ENCODE results near the gene LIN7A.

The LIN7A gene

GRCh38 chr12:80937391-80938238 is at the start of gene LIN7A:
Gene LIN7A, minus strand, starts transcription at chr12:80937934. Its CDS starts 212 bp downstream, at chr12:80937722.
- peak in 38 of 51 donors; percentile 7 to 76 (median 44) for DNase-seq

GRCh38 chr12:80986224-80986623 is 48.5 kb upstream of the LIN7A start:
- DNase-seq, result no peak

GRCh38 chr12:80979816-80980215 is 42.1 kb upstream of the LIN7A start:
- DNase-seq, result no peak

- no peak for DNase-seq
Observed at GRCh38 chr12:80979251-80979650, 41.5 kb upstream of the LIN7A start.

- no peak for DNase-seq
Observed at GRCh38 chr12:80977346-80977745, 39.6 kb upstream of the LIN7A start.

GRCh38 chr12:80968326-80968725 is 30.6 kb upstream of the LIN7A start:
- DNase-seq, result no peak

GRCh38 chr12:80967565-80967964 is 29.8 kb upstream of the LIN7A start:
- no peak for DNase-seq

- no peak for DNase-seq
Observed at GRCh38 chr12:80966001-80966400, 28.3 kb upstream of the LIN7A start.

- DNase-seq, result no peak
Observed at GRCh38 chr12:80958162-80958561, 20.4 kb upstream of the LIN7A start.

GRCh38 chr12:80954857-80955520 is 17.3 kb upstream of the LIN7A start:
- DNase-seq, result no peak

GRCh38 chr12:80952443-80952842 is 14.7 kb upstream of the LIN7A start:
- no peak for DNase-seq

- DNase-seq, result no peak
Observed at GRCh38 chr12:80946591-80946990, 8.9 kb upstream of the LIN7A start.

- DNase-seq, result no peak
Observed at GRCh38 chr12:80943338-80943737, 5.6 kb upstream of the LIN7A start.

- DNase-seq, result no peak
Observed at GRCh38 chr12:80941916-80942315, 4.2 kb upstream of the LIN7A start.

GRCh38 chr12:80939231-80939950 is 1.7 kb upstream of the LIN7A start:
- DNase-seq, result no peak

GRCh38 chr12:80938397-80938796 is 663 bp upstream of the LIN7A start:
- DNase-seq, result no peak

GRCh38 chr12:80936642-80937390 is 918 bp downstream of the LIN7A start:
- peak in 38 of 51 donors; percentile 2 to 72 (median 38) for DNase-seq

- DNase-seq, result peak in 7 of 51 donors; percentile 4 to 69 (median 24)
Observed at GRCh38 chr12:80936353-80936641, 1.4 kb downstream of the LIN7A start.

- DNase-seq, result no peak
Observed at GRCh38 chr12:80935111-80935510, 2.6 kb downstream of the LIN7A start.

- DNase-seq, result no peak
Observed at GRCh38 chr12:80925983-80926382, 11.8 kb downstream of the LIN7A start.

GRCh38 chr12:80925237-80925636 is 12.5 kb downstream of the LIN7A start:
- DNase-seq, result no peak

GRCh38 chr12:80924437-80924836 is 13.3 kb downstream of the LIN7A start:
- no peak for DNase-seq
